ENCODE results near the gene CKAP5. TPM values are rescaled to one million over a fixed set of nuclear protein-coding genes. Genes with fewer than 3 reads are reported as not detected.
A peak's percentile ranks its signal among the peaks of the same experiment; 100 is the strongest.

The CKAP5 gene
- total RNA-seq, 3 donors from 2014 or later: 50.3 to 74.5 (median 67.8) TPM

GRCh38 chr11:46696212-46696558, 149.9 kb downstream of the CKAP5 start:
- Histone ChIP-seq H3K4me3 (no peak overlapping the region), H3K9me3 (no peaks in the 10 kb centered on the region), H3K36me3 (ENCODE audit: low read depth) (peaks cover 13% of the 10 kb centered on the region), H3K4me1 (ENCODE audit: low read depth) (peaks cover 11% of the 10 kb centered on the region)
- ATAC-seq (no peak), DNase-seq (no peak)
- intact Hi-C loops (cut with DNase I, micrococcal nuclease): no loop called here
- TF ChIP-seq, protein P1, sequence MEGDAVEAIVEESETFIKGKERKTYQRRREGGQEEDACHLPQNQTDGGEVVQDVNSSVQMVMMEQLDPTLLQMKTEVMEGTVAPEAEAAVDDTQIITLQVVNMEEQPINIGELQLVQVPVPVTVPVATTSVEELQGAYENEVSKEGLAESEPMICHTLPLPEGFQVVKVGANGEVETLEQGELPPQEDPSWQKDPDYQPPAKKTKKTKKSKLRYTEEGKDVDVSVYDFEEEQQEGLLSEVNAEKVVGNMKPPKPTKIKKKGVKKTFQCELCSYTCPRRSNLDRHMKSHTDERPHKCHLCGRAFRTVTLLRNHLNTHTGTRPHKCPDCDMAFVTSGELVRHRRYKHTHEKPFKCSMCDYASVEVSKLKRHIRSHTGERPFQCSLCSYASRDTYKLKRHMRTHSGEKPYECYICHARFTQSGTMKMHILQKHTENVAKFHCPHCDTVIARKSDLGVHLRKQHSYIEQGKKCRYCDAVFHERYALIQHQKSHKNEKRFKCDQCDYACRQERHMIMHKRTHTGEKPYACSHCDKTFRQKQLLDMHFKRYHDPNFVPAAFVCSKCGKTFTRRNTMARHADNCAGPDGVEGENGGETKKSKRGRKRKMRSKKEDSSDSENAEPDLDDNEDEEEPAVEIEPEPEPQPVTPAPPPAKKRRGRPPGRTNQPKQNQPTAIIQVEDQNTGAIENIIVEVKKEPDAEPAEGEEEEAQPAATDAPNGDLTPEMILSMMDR (IDR thresholded peaks at IDR 0.05): no peak

GRCh38 chr11:46695345-46696211, 150.5 kb downstream of the CKAP5 start:
- Histone ChIP-seq H3K36me3 (ENCODE audit: low read depth) (peaks cover 13% of the 10 kb centered on the region), H3K4me1 (ENCODE audit: low read depth) (peaks cover 11% of the 10 kb centered on the region), H3K9me3 (no peaks in the 10 kb centered on the region), H3K4me3 (no peak overlapping the region)
- intact Hi-C loops (cut with DNase I, micrococcal nuclease): no loop called here
- ATAC-seq: no peak
- no peak for DNase-seq
- TF ChIP-seq, protein P1 (IDR thresholded peaks at IDR 0.05): no peak

DNA sequence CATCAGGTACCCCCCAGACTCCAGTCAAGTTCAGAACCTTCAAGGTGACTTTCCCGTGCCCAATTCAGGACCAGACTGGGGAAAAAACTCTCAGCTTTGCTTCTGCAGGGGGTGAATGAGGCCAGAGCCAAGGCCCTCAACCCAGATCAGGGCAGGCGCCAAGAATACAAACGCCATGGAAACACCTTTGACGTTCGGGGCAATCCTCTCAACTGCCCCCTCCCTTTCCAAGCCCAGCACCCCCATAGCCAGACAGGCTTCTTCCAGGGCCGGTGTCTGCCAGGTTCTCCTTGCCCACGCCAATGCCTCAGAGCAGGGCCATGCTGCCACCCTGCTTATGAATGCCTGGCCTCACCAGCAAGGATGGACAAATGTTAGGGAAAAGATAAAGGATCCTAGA, 151.5 kb downstream of the CKAP5 start:
- Histone ChIP-seq H3K4me1 (ENCODE audit: low read depth) (peaks cover 9% of the 10 kb centered on the region), H3K4me3 (no peak overlapping the region), H3K9me3 (no peaks in the 10 kb centered on the region), H3K36me3 (ENCODE audit: low read depth) (peaks cover 13% of the 10 kb centered on the region)
- TF ChIP-seq, protein P1 (IDR thresholded peaks at IDR 0.05): no peak
- intact Hi-C loops (cut with DNase I, micrococcal nuclease): no loop called here
- ATAC-seq (no peak), DNase-seq (no peak)

- no peaks in the 10 kb centered on the region for H3K9me3 ChIP-seq
- TF ChIP-seq, protein P1 (IDR thresholded peaks at IDR 0.05): no peak
- ATAC-seq (no peak), DNase-seq (no peak)
- peaks cover 13% of the 10 kb centered on the region for H3K36me3 ChIP-seq (ENCODE audit: low read depth)
- H3K4me1 ChIP-seq (ENCODE audit: low read depth): peaks cover 4% of the 10 kb centered on the region
- intact Hi-C loops (cut with DNase I, micrococcal nuclease): no loop called here
- no peak overlapping the region for H3K4me3 ChIP-seq
Measured at GRCh38 chr11:46694072-46694471, 152.0 kb downstream of the CKAP5 start.

DNA sequence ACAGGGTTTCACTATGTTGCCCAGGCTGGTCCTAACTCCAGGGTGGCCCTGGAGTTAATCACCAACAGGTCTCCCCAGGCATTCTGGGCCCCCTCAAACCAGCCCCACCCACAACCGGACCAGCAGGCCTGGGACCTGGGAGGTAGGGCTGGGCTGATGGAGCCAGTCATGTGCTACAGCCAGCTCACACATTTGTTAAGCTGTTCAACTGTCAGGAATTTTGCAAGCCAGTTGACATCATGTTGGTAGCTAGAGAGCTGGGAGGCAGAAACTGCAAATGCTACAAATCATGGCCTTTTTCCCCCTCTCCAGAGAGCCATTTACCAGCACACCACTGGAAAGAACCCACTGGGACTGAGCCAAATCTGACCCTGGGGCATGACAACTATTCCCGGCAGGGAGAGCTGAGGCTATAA, 152.5 kb downstream of the CKAP5 start:
- Histone ChIP-seq H3K4me3 (no peak overlapping the region), H3K9me3 (no peaks in the 10 kb centered on the region), H3K36me3 (ENCODE audit: low read depth) (peaks cover 13% of the 10 kb centered on the region), H3K4me1 (ENCODE audit: low read depth) (no peaks in the 10 kb centered on the region)
- ATAC-seq (no peak), DNase-seq (no peak)
- intact Hi-C loops (cut with DNase I, micrococcal nuclease): no loop called here
- TF ChIP-seq, protein P1 (IDR thresholded peaks at IDR 0.05): no peak

Small RNAs within 50 kb of the gene (microRNA-seq; reads per million reads assigned to microRNA genes)
- 2.3 reads per million, percentile 5 among the genes with 10 or more reads in this experiment for gene MIR5582

Other genes with a start within 250 kb of the CKAP5 start
- gene HARBI1, start 229.1 kb downstream of the CKAP5 start, total RNA-seq: 1 to 10 TPM; 4.5 to 6.0 (median 5.7) TPM
- gene ATG13, start 228.7 kb downstream of the CKAP5 start, total RNA-seq: 10 to 100 TPM; 61.6 to 81.4 (median 62.3) TPM
- 10 to 100 TPM; 76.4 to 95.2 (median 90.6) TPM for gene ARHGAP1, start 145.7 kb downstream of the CKAP5 start, total RNA-seq
- 10 to 100 TPM in 2 of 3 donors, 1 to 10 TPM in 1; 8.0 to 13.2 (median 12.8) TPM for gene ZNF408, start 145.2 kb downstream of the CKAP5 start, total RNA-seq
- gene F2, start 127.1 kb downstream of the CKAP5 start, total RNA-seq: under 1 TPM in 1 of 3 donors, not detected in 2; 0.19 TPM
- 10 to 100 TPM; 19.7 to 50.0 (median 35.3) TPM for gene LRP4, start 72.3 kb upstream of the CKAP5 start, total RNA-seq
- 10 to 100 TPM; 31.9 to 41.1 (median 32.8) TPM for gene CSTPP1, start 90.5 kb upstream of the CKAP5 start, total RNA-seq

Measured in mucosa of descending colon (tissue), 3 donors.